GM18511 (cell line): ENCODE results near the gene MAN1A2.
"Not testable (repeated sequence)": the region's sequence is repeated elsewhere in the genome, so short reads cannot be mapped to it uniquely, and the experiment has no call there.

Experiments used
- ATAC-seq: cut with Tn5 transposase; IDR thresholded peaks from one replicate; pipeline ENCODE4 v1.9.1; 2021; ENCODE audit warnings: mild to moderate bottlenecking, moderate library complexity; ENCODE audit not compliant: unreplicated experiment

Gene MAN1A2

DNA sequence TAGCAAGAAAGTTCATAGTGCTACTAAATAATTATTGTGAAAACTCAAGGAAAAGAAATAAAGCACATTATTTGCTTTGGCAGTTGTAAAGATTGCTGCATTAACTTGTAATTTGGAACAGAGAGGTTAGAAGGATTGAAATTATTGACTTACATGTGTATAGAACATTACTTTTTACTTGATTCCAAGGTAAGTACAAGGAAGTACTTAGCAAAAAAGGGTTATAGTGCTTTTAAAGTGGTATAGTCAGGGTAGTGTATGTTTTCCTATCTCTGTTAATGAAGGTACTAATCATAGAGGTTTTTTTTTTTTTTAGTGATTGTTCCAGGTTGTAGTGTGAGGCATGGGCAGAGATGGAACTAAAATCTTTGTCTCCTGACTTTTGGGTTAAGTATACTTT lies 29.4 kb downstream of the MAN1A2 start:
- no peak for ATAC-seq

DNA sequence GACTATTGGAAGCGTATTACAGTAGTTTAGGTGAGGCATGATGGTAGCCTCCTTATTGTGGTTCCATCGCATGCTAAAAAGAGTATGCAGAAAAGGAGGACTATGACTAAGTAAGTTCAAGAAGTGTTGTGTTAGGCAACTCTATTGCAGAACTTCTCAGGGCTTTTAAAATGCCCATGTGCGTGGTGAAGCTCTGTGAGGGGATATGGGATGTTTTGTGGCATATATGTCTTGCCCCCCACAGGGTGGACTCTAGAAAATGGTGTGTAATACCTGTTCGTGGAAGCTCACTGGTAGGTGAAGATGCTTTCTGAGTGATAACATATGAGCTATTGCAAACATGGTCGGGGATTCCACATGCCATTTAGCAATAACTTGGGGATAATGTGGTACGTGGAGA lies 31.7 kb downstream of the MAN1A2 start:
- no peak for ATAC-seq

DNA sequence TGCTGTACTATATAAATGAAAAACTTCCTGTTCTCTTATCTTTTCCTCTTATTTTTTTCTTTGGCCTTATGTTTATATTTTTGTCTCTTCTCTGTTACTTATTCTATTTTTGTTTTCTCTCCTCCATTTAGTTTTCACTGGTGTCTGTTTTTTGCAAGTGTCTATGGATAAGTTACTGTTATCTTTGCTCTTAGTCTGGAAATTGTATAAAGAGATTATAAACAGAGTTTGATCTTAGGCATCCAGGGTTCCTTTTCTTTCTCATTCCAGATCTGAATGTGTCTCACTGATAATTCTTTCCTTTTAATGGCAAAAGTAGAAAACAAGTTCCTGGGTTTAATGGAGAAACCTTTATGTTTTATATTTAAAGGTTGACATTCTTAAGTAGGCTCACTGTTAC lies 34.5 kb downstream of the MAN1A2 start:
- no peak for ATAC-seq

DNA sequence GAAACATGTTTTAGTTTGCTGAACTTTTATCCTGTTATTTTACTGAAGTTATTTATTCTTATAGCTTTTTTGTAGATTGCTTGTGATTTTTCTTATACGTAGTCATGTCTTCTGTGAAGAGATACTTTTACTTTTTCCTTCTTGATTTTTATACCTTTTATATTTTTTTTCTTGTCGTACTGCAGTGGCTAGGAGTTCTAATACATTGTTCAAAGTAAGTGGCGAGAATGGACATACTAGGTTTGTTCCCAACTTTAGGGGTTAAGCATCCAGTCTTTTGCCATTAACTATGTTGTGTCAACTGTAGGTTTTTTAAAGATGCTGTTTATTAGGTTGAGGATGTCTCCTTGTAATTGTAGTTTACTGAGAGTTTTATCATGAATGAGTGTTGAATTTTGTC lies 36.3 kb downstream of the MAN1A2 start:
- ATAC-seq: no peak

DNA sequence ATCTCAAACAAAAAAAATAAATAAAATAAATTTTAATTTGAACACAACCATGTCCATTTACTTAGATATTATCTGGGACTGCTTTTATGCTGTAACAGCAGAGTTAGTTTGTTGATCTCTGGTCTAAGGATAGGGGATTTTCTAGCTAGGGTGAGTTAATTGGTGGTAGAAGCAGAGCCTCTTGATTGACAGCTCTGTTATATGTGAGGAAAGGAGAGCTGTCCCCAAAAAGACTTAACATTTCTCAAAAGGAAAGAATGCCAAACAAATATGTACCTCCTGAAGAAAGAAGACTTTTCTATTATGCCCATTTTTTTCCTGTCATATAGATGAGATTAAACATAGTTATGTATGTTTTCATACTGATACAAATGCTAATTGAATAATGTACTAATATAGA lies 37.8 kb downstream of the MAN1A2 start:
- no peak for ATAC-seq

DNA sequence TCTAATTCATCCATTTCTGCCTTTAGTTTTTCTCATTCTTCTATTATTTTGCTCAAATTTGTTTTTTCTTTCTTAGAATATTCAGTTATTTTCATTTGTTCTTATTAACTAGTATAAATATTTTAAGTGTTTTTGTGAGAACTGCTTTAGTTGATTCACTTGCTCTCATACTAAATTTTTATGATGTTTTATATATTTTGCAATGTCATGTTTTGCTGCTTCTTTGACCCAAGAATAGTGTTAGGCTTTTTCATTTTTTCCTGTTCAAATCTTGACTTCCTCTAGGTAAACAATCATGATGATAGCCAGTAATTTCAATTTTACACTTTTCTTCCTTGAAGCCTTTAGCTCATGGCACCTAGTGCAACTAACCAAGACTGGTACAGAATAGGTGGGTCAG lies 45.2 kb downstream of the MAN1A2 start:
- no peak for ATAC-seq

DNA sequence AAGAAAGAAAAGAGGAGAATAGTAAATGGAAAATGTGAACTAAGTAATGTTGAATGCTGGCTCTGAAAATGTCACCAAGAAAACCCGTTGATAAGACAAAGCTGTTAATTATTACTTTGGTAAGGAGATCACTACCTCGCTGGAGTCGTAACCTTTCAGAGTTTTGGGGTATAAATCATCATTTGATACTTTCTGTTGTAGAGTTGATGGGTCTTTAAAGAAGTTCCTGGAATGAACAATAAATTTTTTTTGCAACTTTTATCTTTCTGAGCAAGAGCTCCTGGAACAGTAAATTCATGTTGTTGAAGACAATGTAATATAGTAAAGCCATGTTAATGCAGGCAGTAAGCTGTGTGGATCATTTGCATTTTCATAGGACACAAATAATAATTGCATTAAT lies 46.2 kb downstream of the MAN1A2 start:
- ATAC-seq: no peak

DNA sequence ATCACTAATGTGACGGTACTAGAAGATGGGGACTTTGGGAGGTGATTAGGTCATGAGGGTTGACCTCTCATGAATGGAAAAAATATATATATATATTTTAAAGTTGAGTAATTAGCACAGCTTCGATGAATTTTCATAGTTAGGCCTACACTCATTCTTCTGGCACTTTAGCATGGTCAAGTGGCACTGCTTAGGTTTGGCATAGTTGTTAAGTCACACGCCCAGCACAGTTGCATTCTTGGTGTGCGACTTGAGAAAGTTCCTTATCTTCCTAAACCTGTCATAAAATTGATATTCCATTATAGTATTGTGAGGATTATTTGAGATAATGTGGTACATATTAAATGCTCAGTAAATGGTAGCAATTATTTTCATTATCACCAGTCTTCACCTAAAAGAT lies 47.7 kb downstream of the MAN1A2 start:
- ATAC-seq: no peak

DNA sequence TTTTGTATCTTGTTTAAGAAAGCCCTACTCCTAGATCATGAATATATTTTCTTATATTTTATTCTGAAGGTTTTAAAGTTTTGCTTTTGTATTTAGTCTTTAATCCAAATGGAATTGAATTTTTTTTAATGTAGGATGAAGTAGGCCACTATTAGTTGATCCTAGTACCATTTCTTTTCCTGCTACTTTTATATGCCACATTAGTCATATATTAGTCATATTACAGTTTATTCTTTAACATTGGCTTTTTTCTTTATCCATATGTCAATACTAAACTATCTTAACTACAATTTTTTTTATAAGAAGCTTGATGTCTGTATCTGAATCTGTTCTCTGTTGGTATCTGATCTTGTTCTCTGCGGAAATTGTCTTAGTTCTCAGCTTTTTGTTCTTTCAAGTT lies 48.8 kb downstream of the MAN1A2 start:
- ATAC-seq: no peak

DNA sequence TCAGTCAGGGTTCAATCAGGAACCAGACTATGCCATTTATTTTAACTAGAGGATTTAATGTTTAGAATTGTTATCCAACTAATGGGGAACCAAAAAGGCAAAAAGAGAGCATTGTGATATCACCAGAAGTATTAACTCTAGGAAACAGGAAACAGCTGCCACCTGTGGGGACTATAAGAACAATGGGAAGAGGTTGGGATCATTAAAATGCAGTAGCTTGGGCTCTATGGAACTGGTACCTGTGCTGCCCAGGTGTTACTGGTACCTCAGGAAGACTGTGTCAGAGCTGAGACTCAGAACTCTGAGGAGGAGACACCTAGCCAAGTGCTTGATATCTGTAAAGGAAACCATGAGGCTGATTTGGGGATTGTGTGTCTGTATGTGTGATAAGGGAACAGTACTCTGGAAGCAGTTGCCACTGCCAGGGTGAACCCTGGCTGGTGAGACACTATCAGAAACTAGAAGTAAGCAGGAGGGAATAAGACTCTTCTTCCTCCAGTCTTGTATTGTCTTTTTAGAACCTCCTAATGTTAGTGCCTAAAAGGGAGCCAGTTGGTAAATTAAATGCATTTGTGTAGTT lies 49.4 kb downstream of the MAN1A2 start:
- ATAC-seq: no peak

DNA sequence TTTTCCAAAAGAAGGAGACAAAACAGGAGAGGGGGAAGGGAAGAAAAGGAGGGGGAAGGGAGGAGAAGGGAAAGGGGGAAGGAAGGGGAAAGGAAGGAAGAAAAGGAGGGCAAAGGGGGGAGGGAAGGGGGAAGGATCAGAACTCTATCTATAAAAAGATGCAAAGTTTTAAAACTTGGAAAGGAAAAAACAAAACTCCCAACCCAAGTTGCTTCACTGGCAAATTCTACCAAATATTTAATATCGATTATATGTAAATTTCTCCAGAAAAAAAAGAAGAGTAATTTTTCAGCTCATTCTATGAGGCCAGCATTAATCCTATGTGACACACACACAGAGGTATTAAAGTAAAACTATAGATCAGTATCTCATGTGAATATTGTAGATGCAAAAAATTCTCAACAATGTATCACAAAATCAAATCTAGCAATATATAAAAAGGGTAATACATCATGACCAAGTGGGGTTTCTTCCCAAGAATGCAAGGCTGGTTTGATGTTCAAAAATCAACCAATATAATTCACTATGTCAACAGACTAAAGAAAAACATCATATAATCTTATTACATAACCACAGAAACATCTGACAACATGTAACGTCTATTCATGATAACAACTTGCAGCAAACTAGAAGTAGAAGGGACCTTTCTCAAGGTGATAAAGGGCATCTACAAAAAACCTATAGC lies 57.9 kb downstream of the MAN1A2 start:
- no peak for ATAC-seq

DNA sequence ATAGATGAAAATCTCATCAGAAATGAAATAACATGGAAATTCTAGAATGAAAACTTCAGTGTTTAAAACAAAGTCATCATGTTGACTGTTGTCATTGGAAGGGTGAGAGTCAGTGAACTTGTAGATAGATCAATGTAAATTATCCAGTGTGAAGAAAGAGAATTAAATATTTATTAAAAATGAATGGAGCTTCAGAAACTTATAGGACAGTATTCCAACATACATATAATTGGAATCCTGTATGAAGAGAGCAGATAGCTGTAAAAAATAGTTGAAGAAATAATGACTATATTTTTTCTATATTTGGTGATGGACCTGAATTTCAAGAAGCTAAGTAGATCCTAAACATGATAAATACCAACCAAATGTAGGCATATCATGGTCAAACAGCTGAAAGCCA lies 60.0 kb downstream of the MAN1A2 start:
- ATAC-seq: no peak

DNA sequence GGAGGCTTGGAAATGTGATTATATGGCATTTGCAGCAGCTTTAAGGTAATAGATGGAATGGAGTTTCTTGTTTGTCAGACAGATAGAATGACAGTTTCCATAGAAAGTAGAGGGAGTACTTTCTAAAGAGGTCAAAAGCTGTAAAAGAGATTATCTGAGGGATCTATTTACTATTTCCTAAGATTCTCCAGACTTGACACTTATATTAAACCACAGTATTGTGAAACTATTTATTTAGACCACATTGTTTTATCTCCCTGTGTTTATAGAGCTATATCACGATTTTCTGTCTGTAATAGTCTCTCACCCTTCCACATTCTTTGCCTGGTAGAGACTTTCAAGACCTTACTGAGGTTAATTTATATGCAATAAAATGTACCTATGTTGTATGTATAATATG lies 66.7 kb downstream of the MAN1A2 start:
- no peak for ATAC-seq

DNA sequence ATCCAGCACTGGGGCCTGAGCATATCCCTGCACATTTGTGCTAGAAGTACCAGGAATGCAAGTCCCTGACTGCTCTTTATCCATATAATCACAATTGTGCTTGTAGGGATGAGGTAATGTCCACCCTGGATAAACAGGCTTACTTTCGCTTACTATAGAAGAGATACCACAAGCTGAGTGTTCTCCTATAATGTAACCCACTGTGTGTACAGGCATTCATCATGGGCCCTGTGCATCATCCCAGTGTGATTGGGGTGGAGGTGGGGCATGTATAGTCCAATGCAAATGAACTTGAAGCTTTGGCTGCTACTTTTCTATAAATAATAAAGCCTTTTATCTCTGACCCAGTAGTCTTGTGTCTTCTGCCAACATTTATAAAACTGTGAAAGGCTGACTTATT lies 69.3 kb downstream of the MAN1A2 start:
- ATAC-seq: no peak

DNA sequence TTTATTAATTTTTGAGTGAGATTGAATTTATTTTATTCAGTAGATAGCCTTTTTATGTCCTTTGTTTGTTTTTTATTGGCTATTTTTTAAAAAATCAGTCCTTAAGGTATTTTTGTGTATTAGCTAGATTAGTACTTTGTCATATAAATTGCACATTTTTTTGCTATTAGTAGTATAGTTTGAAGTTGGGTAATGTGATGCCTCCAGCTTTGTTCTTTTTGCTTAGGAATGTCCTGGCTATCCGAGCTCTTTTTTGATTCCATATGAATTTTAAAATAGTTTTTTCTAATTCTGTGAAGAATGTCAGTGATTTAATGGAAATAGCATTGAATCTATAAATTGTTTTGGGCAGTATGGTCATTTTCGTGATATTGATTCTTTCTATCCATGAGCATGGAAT lies 80.4 kb downstream of the MAN1A2 start:
- ATAC-seq: no peak

DNA sequence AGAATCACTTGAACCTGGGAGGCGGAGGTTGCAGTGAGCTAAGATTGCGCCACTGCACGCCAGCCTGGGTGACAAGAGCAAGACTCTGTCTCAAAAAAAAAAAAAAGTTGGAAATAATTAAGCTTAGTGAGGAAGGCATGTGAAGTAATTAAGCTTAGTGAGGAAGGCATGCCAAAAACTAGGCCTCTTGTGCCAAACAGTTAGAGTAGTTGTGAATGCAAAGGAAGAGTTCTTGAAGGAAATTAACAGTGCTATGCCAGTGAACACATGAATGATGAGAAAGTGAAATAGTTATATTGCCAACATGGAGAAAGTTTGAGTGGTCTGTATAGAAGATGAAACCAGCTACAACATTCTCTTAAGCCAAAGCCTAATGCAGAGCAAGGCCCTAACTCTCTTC lies 85.0 kb downstream of the MAN1A2 start:
- ATAC-seq: no peak

DNA sequence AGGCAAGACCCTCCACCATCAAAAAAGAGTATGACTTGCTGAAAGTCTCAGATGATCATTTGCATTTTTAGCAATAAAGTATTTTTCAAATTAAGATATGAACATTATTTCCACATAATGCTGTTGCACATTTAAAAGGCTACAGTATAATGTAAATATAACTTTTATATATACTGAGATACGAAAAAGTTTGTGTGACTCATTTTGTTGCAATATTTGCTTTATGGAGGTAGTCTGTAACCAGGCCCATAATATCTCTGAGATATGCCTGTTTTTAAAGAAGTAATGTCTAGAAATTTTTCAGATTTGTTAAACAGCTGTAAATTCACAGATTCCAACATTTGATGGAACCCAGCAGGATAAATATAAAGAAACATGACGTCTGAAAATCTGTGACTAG lies 86.7 kb downstream of the MAN1A2 start:
- ATAC-seq: no peak

DNA sequence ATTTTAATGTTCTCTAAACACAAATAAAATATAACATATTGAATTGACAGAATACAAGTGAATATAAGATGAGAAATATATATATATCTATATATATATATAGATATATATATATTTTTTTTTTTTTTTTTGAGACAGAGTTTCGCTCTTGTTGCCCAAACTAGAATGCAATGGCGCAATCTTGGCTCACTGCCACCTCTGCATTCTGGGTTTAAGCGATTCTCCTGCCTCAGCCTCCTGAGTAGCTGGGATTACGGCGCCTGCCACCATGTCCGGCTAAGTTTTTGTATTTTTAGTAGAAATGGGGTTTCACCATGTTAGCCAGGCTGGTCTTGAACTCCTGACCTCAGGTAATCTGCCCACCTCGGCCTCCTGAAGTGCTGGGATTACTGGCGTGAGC lies 91.2 kb downstream of the MAN1A2 start:
- ATAC-seq: not testable (repeated sequence)

DNA sequence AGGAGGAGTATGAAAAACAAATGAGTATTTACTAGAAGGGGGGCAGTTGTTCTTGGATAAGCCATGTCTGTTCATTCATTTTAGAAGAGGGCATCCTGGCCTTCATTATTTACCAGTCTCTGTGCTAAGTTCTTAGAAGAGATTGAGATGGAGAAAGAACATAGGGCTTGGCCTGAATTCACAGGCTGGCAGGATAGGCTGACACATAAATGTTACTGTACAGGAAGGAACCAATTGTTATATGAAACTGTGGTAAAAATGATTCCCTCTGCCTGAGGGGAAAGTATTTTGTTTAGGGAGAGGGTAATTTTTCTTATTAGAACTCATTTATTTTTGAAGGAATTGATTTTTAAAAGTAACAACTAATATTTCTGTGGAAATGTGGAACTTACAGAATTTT lies 99.5 kb downstream of the MAN1A2 start:
- no peak for ATAC-seq

DNA sequence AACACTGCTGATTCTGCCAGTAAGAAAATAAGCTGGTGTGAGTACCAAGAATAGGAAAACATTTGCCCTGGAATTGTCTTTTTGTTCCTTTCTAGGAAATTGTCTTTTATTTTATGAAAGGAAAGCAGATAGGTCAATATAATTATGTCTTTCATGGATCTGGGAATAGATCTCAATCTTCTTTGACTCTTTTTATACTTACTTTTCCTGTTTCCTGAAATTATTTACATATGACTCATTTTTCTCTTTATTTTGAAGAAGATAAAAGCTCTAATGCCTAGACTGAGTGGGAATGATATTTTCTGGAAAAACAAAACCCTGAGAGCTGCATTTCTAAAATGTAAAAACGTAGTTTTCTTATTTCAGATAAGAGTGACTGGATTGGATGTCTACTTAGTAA lies 100.1 kb downstream of the MAN1A2 start:
- no peak for ATAC-seq

DNA sequence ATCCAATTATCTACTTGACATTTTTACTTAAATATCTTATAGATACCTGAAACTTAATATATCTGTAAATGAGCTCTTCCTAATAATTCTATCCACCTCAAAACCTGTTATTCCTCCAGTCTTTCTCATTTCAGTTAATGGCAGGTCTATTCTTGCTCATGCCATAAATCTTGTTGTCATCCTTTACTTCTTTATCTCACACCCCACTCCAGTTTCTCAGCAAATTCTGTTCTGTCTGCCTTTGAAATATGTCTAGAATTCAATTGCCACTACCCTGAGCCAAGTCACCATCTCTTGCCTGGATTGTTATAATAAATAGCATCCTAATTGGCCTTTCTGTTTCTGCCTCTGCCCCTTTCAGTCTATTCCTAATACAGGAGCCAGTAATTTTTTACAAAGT lies 105.8 kb downstream of the MAN1A2 start:
- no peak for ATAC-seq

DNA sequence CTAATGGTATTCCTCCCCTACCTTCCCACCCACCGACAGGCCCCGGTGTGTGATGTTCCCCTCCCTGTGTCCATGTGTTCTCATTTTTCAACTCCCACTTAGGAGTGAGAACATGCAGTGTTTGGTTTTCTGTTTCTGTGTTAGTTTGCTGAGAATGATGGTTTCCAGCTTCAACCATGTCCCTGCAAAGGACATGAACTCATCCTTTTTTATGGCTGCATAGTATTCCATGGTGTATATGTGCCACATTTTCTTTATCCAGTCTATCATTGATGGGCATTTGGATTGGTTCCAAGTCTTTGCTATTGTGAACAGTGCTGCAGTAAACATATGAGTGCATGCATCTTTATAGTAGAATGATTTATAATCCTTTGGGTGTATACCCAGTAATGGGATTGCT lies 108.2 kb downstream of the MAN1A2 start:
- not testable (repeated sequence) for ATAC-seq

DNA sequence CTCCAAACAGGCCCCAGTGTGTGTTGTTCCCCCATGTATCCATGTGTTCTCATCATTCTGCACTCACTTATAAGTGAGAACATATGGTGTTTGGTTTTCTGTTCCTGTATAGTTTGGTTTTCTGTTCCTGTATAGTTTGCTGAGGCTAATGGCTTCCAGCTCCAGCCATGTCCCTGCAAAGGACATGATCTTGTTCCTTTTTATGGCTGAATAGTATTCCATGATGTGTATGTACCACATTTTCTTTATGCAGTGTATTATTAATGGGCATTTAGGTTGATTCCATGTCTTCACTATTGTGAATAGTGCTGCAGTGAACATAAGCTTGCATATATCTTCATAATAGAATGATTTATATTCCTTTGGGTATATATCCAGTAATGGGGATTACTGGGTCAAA lies 111.8 kb downstream of the MAN1A2 start:
- ATAC-seq: no peak
